NCI-H2196 treated with DMSO at 0.1 percent for 48 hours (cell line): ENCODE results near the gene PGM5.

Source experiments
- DNase-seq: peaks from one replicate; lab custom pipeline; 2025; ENCODE audit not compliant: unreplicated experiment; lab: John Stamatoyannopoulos, UW

PGM5 gene

DNA sequence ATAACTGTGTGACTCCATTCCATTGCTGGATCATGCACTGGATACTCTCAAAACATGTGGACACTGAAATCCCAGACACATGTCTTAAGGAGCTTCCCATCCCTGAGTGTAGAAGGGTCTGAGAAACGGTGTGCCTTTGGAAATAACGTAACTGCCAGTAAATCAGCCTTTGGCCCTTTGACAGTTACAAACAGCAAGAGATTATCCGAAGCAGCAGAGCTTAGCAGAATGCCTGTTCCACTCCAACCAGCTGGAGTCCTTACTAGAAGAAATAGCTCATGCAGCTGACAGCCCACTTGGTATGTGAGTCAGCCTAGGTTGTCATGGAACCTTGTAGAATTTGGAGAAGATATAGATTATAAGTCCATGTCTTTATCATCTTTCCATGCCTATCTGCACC is 177.3 kb downstream of the PGM5 start:
- DNase-seq = no peak

DNA sequence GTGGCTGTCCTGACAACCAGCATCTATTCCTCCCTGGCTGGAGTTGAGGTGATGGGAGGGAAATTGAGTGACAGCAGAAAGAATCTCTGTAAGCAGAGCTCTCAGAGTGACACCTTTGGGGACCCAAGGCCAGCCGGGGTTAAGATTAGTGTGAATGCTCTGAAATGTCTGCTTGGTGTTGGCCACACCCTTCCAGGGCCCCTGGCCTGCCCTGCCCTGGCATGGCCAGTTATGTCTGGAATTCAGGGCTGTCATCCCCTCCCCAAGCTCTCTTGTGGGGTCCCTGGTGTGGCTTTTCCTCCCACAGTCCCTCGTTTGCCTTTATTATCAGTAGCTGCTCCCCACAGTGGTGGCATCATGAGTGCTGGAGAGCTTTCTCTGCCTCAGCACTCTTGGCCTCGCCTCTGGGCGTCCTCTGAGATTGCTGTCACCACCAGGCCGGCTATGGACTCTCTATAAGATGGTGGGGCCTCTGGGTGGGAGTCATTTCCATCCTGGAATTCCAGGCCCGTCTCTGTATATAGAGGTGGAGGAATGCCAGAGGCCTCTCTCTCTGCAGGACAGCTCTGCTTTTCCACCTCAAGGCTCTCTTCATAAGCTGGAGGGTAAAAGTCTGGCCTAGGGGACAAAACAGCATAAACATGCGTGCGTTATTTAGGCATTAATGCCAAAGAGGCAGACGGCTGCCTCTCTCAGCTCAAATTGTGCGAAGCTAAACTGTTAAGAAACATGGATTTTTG is 180.6 kb downstream of the PGM5 start:
- no peak for DNase-seq

DNA sequence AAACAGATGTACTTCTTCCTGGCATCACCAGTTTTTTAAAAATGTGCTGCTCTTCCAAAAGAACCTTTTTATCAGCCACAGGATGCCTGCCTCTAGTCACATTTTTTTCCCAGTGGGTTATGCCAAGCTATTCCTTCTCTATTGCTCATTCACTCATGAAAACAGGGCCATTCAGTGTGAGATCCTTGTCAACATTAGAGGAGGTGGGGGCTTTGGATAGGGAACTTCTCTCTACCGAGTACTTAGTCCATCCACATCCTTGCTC is 181.1 kb downstream of the PGM5 start:
- no peak for DNase-seq

DNA sequence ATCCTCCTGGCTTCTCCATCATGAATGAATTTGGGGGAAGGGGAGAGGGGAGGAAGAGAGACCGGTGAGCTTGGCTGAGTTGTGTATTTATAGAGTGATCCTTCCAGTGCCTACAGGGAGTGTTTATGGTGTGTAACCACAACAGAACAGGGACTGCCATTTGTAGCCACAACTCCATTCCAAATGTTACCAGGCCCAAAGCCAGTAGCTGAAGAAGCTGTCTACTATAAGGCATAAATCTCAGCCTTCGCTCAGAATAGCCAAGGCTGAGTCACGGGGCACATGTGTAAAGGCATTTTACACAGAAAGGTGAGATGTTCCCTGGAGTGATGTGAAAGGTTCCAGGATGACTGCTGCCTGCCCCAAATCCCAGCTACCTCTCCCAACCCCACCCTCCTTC is 181.8 kb downstream of the PGM5 start:
- DNase-seq = no peak

DNA sequence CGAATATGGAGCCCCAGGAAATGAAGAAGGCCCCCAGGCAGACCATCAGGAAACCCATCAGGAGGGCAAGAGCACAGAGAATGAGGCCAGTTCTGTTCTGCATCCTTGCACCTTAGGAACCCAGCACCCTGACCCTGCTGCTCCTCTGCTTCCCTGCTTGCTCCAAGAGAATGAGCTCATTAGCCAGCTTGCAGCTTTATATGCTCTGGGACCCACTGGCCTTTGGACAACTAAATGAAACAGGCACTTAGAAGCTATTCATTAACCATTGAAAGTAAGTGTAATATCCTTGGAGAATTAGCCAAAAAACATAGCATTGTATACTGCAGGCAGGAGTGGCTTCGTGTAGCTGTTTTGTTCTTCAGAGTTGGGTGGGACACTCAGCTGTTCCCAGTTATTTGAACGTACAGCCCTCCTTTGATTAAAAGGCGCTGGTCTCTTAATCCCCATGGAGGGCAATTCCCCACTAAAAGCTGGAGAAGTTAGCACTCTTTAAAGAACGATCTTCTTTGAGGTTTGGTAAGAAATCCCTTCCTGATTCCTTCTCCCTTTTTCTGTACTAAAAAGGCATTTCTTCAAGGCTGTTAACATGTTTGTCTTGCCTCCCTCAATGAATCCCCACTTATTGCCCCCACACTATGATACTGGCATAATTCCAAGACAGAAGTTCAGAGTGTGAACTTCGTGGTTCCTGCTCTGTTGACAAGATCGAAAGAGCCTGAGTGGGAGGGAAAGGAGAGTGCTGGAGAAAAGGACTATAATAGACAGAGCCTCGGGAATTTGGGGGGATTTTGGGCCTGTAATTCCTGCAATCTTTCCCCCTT is 184.5 kb downstream of the PGM5 start, which contains the start of gene TMEM252:
Gene TMEM252 (minus strand): TSS at position 172 of the 824 bp plus-strand sequence. CDS start 69 bp downstream, at position 103.
- DNase-seq = no peak

DNA sequence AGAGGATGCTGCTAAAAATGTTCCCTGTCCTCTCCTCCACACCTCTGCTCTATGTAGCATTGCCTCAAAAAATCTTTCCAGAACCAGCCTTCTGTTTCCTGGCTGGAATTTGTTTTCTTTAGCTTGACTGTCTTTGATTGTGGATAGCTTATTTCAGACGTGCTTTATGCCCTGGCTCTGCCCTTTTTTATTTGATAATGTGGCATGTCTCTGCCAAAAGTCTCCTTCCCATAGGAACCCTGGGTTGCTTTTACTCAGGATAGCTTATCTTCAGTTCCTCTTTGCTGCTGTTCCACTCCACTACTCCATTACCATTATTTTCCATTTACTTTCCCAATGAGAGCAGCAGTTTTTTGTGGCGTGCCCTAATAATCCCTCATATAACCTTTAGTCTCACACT is 185.2 kb downstream of the PGM5 start:
- no peak for DNase-seq

DNA sequence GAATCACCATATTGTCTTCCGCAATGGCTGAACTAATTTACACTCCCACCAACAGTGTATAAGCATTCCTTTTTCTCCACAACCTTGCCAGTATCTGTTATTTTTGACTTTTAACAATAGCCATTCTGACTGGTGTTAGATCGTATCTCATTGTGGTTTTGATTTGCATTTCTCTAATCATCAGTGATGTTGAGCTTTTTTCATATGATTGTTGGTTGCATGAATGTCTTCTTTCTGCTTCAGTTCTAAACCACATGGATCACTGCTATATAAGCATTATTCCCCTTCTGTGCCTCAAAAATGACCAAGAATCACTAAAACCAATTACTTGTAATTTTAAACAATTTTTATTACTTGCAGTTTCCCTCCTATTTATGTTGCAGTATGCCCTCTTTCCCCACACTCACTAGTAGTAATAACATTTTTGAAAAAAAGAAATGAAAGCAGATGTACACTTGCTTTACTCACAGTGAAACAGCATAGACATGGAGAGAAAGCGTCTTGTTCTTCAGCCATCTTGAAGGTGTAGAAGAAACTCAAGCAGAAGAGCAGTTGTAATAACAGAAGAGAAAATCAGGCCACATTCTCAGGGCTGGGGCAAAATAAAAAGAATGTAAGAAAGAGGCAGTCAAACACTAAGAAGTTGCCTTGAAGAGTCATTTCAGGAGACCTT is 188.8 kb downstream of the PGM5 start:
- no peak for DNase-seq

DNA sequence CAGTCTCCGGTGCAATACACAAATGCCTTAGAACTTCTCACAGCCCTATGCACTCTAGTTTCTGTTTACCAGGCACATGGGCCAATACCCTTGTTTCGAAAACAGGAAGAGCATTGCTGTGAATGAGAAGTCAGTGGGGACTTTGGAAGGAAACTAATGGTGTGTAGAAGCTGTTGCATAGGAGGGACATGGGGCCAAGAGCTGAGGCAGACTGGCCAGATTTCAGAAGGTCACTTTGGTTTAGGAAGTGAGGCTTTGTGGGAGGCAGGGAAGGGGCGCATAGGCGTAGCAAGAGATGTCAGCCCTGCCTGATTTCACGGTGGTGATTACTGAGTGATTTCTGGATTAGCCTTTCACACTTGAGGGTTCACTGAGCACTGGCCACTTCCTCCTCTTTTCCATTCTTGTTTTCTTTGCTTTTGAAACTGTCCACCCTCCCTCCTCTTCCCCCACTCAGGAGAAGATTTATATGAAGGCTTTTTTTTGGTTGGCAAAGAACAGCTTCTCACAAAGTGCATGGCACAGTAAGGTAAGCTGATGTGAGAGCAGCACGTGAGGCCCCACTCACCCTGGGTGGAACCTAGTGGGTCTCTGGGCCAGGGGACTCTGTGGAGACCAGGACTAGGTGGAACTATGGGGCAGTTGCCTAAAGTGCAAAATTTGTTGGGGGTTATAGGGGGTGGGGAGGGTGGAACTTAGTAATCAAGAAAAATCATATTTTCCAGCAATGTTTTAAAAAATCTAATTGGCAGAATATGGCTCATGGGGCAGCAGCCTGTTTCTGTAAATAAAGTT is 190.4 kb downstream of the PGM5 start:
- no peak for DNase-seq

DNA sequence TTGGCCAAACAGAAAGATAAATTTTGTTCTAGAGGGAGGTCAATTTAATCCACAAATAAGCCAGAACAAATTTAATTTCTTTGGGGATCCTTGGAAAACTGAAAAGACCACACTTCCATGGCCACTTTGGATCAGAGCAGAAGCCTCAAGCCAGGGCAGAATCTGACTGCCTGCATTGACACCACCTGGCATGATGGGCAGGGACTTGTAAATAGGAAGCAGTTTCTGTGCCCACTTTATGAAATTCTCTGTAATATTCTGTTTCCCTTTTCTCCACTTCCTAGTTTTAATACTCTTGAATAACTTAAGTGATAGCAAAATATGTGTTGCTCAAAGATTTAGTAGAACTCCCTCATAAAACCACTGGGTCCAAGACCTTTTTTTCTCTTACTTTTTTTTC is 191.0 kb downstream of the PGM5 start:
- no peak for DNase-seq

DNA sequence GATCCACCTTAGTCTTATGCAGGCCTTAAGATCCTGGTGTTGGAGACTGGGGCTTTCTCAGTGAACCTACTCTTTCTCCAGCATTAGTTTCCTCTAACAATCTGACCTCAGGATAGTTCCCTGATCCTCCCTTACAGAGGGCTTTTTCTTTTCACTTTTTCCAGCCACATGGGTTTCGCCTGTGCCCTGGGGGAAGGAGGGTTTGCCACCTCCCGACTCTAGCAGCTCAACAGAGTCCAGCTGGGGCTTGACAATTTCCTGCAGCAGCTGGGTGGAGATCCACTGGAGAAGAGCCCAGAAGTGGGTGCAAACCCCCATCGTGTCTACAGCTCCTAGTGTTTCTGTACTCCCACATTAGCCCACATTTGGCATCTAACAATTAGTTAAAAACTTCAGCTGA is 191.8 kb downstream of the PGM5 start:
- no peak for DNase-seq

DNA sequence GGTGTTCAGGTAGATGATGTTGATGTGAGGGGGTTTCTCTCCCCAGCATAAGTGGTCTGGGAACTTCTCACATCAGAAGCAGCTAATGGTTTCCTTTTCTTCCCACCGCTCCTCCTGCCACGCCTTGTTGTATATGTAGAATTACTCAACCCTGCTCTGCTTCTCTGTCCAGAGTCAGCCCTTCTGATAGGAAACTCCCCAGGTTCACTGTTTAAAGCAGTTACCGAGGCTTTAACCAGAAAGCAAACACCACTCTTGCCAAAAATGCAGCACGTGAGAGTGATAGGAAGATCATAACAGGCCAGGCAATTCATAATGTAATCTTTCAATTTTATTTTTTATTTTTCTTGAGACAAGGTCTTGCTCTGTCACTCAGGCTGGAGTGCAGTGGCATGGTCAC is 194.8 kb downstream of the PGM5 start:
- DNase-seq = no peak

DNA sequence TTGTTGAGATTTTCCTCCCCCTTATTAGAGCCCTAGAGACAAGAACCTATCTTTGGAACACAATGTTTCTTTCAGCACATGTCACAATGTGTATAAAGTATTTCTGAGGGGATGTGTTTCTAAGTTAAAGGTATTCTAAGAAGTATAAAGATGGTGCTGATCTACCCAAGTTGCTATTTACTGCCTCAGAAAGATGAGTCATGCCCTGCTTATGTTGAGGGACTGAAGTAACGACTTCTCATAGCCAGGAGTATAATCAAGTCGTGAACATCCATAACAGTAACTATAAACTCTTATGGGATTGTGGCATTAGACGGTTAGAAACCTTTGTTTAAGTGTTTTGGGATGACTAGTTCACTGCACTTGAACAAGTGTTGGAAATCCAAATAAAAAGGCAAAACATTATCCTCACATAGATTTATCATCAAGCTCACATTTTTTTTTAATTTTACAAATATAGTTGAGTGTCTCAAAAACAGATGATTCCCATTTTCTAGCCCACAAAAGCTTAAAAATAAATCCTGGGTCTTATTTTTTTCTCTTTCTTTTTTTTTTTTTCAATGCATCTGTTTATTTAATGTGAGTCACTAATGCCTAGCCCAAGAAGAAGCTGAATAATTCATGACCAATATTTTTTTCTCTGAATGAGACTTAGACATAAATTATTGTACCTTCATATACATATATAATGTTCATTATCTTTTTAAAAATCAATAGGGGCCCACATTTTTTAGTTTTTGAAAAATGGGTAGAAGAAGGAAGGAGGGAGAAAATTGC is 196.5 kb downstream of the PGM5 start:
- DNase-seq = no peak

DNA sequence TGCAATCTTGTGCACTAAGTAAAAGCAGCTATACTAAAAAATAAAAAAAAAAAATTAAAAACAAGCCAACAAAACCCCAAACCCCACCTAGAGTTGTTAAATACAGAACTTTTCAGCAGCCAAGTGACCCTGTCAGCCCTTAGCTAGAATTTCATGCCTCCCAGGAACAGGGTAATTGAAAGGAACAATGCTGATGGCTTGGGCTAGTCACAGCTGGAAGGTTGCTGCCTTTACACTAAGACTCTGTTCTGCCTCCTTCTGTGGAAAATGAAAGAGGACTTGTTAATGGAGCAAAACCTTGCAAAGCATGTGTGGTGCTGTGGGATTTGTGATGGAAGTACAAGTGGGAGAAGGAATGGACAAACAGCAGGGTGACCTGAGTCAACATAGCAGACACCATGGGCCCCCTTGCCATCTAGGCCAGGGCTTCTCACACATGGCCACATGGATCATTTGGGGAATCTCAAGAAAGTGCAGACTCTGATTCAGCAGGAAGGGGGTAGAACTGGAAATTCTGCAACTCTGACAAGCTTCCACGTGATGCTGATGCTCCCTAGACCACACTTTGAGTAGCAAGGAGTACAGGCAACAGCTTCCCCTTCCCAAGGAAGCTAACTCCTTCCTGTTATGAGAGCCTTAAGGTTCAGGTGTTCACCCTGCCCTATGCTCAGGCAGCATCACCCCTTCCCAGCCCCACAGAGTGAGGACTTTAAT is 199.2 kb downstream of the PGM5 start:
- DNase-seq = no peak

DNA sequence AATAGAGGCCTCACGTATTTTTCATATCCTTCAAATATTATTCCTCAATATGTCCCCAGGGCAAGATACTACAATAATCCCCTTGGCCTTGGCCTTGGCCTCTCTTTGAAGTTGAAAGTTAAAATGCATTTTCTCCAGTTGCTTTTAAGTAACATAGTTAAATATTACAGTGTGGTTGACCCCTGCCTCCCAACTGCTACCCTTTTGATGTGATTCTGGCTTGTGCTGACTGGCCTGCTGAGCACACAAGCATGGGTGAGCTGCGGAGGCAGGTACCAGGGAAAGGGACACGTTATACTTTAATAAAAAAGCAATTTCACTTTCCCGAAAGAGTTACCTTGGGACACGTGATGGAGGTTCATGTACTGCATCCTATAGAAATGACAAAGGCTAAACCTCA is 202.1 kb downstream of the PGM5 start:
- no peak for DNase-seq

DNA sequence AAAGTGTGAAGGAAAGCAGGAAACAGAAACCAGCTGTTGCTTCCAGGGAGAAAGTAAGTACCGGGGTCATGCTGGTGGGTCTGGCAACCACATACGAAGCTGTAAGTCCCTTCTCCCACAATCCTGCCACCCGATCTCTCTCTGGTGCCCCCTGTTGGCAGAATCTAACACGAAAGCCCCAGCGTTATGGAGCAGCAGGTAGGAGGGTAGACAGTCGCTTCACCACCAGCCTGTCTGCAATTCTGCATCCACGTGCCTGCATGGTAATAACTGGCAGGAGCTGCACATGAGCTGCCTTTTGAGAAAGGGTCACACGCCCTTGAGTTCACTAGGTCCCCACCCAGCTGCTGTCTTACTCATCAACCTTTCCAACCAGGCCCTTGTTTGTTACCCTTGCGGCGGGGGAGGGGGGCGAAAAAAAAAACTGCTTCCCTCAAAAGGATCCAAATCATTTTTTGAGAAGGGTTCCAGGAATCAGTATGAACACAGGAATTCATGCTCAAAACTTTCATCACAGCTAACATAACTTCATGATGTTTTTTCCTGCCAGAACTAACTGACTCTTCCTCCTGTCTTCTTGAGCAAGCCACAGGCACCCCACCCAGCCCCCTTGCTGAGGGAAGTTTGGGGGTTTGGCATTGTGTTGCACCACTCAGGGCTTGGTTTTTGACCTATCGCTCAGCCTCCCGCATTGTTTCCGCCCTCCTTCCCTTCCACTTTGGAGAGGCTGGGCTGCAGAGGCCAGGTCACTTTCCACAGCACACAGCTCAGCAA is 203.8 kb downstream of the PGM5 start:
- DNase-seq = no peak

DNA sequence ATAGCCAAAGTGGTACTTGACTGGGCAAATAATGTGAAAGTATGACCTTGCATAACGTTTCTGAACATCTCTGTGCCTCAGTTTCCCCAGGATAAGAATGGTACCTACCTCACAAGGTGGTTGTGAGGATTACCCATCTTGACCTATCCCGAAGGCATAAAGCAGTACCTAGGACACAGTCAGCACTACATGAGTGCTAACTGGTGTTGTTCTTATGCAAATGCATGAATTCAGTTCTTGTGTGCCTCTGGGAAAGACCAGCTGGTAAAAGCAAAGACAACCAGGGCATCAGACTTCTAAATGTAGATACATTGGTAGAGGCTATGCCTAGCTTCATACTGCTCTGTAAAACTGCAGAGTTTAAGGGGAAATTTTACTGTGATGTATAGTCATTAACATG is 206.1 kb downstream of the PGM5 start:
- no peak for DNase-seq

DNA sequence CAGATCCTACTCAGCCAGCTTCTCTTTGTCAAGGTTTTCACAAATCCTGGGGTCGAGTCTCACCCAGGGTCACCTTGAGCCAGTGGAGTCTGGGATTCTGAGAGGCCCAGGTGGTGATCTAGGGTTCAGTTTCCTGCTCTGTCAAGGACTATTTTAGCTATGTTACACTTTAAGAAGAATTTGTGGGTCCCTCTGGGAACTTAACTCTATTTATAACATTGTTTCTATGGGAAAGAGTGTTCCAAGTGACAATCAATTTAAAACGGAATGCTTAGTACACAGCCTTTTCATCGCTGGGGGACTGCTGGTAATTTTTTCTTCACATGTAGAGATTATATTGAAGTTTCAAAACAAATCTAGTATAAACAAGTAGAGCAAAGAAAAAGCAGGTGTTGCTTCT is 211.2 kb downstream of the PGM5 start:
- no peak for DNase-seq

DNA sequence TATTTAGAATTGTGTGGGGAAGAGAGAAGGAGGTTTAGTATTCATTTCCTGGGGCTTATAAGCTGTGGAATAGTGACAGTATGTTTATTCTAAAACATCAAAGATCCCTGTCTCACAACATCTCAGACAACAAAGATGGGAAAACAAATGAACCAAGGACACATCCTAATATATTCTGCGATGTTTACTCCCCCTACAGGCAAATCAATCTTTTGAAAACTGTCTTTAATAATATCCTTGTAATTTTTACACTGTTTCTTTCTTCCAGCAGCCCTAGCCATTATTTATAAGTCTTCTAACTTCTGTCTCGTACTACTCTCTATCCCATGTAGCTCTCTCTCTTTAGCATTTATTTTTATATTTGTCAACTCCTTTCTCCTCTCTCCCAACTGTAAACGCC is 217.7 kb downstream of the PGM5 start:
- DNase-seq = no peak

DNA sequence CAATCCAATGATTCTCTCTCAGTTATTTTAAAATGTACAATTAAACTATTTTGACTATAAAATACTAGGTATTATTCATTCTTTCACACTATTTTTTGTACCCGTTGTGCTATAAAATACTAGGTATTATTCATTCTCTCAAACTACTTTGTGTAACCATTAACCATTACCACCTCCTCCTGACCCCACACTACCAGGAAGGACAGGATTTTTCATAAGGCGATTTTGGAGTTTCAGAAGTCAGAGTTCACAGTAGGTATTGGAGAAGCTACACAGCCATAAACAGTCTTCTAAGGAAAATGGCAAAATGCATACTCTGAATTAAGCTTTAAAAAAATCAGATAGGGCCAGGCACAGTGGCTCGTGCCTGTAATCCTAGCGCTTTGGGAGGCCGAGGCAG is 219.4 kb downstream of the PGM5 start:
- DNase-seq = no peak
